Inflammatory macrophage treated with lipopolysaccharide for 1 hour (primary cell): ENCODE measurements around the gene TMEM270.

Experiments
- DNase-seq, 2 donors: peaks; one replicate each; pipeline ENCODE4 v3.0.0-alpha.2; 2020 to 2022

TMEM270 gene

DNA sequence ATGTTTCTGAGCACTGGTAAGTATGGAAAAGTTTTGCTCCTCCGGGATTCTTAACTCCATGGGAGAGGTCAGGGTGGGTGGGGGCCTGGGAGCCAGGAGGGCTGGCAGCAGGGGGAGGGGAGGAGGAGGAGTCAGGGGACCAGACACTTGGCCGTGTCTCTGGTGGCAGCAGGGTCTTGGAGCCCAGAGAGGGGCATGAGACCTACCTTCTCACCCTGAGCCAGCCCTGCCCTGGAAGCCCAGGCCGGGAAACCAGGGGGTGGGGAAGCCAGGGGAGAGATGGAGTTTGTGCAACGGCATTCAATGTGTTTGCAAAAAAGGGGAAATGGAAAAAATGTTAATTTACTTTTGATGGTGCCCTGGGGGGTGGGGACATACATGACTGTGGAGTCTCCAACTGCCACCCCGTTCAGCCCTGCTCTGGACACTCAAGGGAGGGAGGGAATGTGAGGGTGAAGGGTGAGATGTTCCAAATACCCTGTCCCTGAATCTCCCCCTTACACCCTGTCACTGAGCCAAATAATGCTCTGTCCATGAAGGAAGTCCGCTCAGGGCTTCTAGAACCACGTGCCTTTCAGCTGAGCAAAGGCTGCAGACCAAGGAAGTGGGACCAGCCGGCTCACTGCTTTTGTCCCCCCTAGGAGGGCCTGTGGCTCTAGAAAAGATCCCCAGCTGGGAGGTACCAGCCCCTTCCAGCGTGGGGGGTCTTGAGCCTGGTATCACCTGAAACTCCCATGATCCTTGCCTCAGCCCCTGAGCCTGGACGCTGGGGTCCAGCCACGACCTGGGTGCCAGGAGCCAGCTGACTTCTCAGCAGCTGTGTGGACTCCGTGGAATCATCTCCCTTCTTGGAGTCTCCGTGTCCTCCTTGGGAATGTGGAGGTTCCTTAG lies 48.3 kb downstream of the TMEM270 start:
- DNase-seq = peak; percentile 37 to 54

DNA sequence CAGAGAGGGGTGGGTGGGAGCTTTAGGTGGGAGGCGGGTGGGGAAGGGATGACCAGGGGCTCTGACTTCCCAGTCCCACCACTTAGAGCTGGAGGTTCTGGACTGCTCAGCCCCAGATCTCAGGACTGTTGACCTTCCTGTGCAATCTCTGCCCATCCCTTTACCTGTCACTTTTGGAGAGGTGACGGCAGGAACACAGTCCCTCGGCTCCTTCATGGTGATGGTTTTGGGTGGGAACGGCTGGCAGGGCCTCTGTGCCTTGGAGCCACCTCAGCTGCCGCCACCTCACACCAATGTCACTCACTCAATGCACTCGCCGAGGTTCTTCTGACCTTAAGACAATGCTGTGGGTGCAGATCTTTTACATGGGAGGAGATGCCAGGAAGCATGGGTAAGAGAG lies 49.0 kb downstream of the TMEM270 start:
- DNase-seq = no peak

DNA sequence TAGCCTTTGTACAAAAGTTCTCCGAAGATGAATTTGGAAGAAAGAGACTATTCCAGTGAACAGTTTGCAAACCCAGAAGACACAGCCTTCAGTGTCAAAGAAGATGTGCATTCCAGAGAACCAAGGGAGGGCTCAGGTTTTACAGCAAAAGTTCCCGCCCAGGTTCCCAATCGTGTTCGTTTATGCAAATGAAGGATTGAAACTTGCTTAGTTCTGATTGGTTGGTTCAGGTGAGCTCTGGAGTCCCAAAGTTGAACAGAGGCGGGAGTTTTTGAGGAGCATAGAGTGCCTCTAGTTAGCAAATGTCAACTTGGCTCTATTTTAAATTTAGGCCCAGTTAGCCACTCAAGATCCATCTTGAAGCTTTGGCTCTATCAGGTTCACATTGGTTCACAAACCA lies 51.3 kb downstream of the TMEM270 start:
- DNase-seq = no peak
